Ascending aorta (tissue), 2 donors: ENCODE data around the gene PBX4. TPM values are rescaled to one million over a fixed set of nuclear protein-coding genes. Genes with fewer than 3 reads are reported as not detected.

Source experiments
- DNase-seq, 2 donors: peaks; one replicate each; pipeline ENCODE4 v3.0.0-alpha.2; 2019; ENCODE audit warnings: low spot score in 2 of 2
- H3K27ac ChIP-seq, 2 donors: fragments of 200-600 bp; sonication (generic); one replicate each; pipeline ENCODE4 v1.5.1; 2016 to 2017; ENCODE audit warnings: mild to moderate bottlenecking in 1 of 2
- H3K27me3 ChIP-seq: fragments of 200-600 bp; sonication (generic); one replicate; pipeline ENCODE4 v1.5.1; 2017
- H3K36me3 ChIP-seq, 2 donors: fragments of 200-600 bp; sonication (generic); one replicate each; pipeline ENCODE4 v1.5.1; 2016
- H3K4me1 ChIP-seq, 2 donors: fragments of 200-600 bp; sonication (generic); one replicate each; pipeline ENCODE4 v1.5.1; 2016 to 2017; ENCODE audit warnings: mild to moderate bottlenecking in 1 of 2
- H3K4me3 ChIP-seq, 2 donors: fragments of 200-600 bp; sonication (generic); one replicate each; pipeline ENCODE4 v1.5.1; 2016 to 2017; ENCODE audit warnings: mild to moderate bottlenecking in 1 of 2
- H3K9me3 ChIP-seq, 2 donors: fragments of 200-600 bp; sonication (generic); one replicate each; pipeline ENCODE4 v1.5.1; 2016
- CTCF ChIP-seq, 3 experiments: fragments of 200-600 bp in 2 of 3; fragments of 450-650 bp in 1 of 3; sonication (generic) in 2 of 3; IDR thresholded peaks; one replicate each; pipeline ENCODE4 v1.5.1; 2016 to 2019; ENCODE audit warnings: antibody characterized with exemption in 3 of 3, mild to moderate bottlenecking in 1 of 3, moderate library complexity in 1 of 3
- intact Hi-C: fragments of 100-400 bp; cut with DNase I; formaldehyde crosslinking; loops from one replicate; pipeline ENCODE4 v1.15.1; 2023
- total RNA-seq: library from RNA; depleted of rRNA; stranded (reverse); fragments of >200 nt; gene quantifications from one replicate; pipeline ENCODE4 v1.1.0, GENCODE V29; 2016

Gene PBX4
- total RNA-seq, 1 donor from 2014 or later: not detected

- intact Hi-C loops: no loop called here
- H3K4me3 ChIP-seq: no peak overlapping the region
These were observed 74.8 kb downstream of the PBX4 start for GRCh38 chr19:19543640-19544039.

GRCh38 chr19:19543101-19543500, 75.4 kb downstream of the PBX4 start:
- H3K27me3 ChIP-seq: peaks cover 10% of the 10 kb centered on the region
- H3K36me3 ChIP-seq: no peaks in the 10 kb centered on the region
- no peak for DNase-seq
- intact Hi-C loops: no loop called here
- no peak for TF ChIP-seq CTCF (IDR thresholded peaks at IDR 0.05)
- H3K4me3 ChIP-seq: no peak overlapping the region
- no peak overlapping the region for H3K27ac ChIP-seq
- peaks cover 4 to 12% of the 10 kb centered on the region in 2 donors for H3K4me1 ChIP-seq
- H3K9me3 ChIP-seq: no peaks in the 10 kb centered on the region

More at GRCh38 chr19:19543640-19544039, 74.8 kb downstream of the PBX4 start:
- no peak overlapping the region for H3K27ac ChIP-seq
- no peak for DNase-seq
- no peak for TF ChIP-seq CTCF (IDR thresholded peaks at IDR 0.05)
- no peaks in the 10 kb centered on the region for H3K9me3 ChIP-seq
- H3K4me1 ChIP-seq: peaks cover 0 to 9% of the 10 kb centered on the region in 2 donors
- no peaks in the 10 kb centered on the region for H3K36me3 ChIP-seq
- H3K27me3 ChIP-seq: peaks cover 6% of the 10 kb centered on the region

GRCh38 chr19:19542507-19542906, 76.0 kb downstream of the PBX4 start:
- H3K27me3 ChIP-seq: peaks cover 13% of the 10 kb centered on the region
- H3K4me3 ChIP-seq: no peak overlapping the region
- intact Hi-C loops: no loop called here
- no peak for DNase-seq
- H3K27ac ChIP-seq: no peak overlapping the region
- peaks cover 6 to 12% of the 10 kb centered on the region in 2 donors for H3K4me1 ChIP-seq
- H3K9me3 ChIP-seq: no peaks in the 10 kb centered on the region
- TF ChIP-seq CTCF (IDR thresholded peaks at IDR 0.05): no peak
- H3K36me3 ChIP-seq: no peaks in the 10 kb centered on the region

- TF ChIP-seq CTCF (IDR thresholded peaks at IDR 0.05): no peak
- no peak for DNase-seq
- Histone ChIP-seq H3K27ac (no peak overlapping the region), H3K9me3 (no peaks in the 10 kb centered on the region), H3K27me3 (peaks cover 13% of the 10 kb centered on the region), H3K4me1 (peaks cover 6 to 12% of the 10 kb centered on the region in 2 donors), H3K36me3 (no peaks in the 10 kb centered on the region), H3K4me3 (no peak overlapping the region)
- intact Hi-C loops: no loop called here
These were observed 76.9 kb downstream of the PBX4 start for GRCh38 chr19:19541616-19542015.

- peaks cover 13% of the 10 kb centered on the region for H3K27me3 ChIP-seq
- H3K9me3 ChIP-seq: no peaks in the 10 kb centered on the region
- H3K36me3 ChIP-seq: no peaks in the 10 kb centered on the region
- no peak for DNase-seq
- H3K27ac ChIP-seq: no peak overlapping the region
- TF ChIP-seq CTCF (IDR thresholded peaks at IDR 0.05): no peak
- intact Hi-C loops: no loop called here
- H3K4me3 ChIP-seq: peak overlapping the region; percentile 9 to 18
- H3K4me1 ChIP-seq: peaks cover 6 to 12% of the 10 kb centered on the region in 2 donors
These were observed 77.6 kb downstream of the PBX4 start for GRCh38 chr19:19540715-19541515.
